SK-N-SH (cell line): ENCODE results near the gene CCDC57.

Source experiments
- EZH2phosphoT487 ChIP-seq: fragments of 200-600 bp; sonication (generic); IDR thresholded peaks from 2 replicates; pipeline ENCODE4 v1.6.1; 2017; ENCODE audit warnings: low read depth, mixed run types, mild to moderate bottlenecking, antibody characterized with exemption, moderate library complexity, borderline replicate concordance
- NRF1 ChIP-seq: IDR thresholded peaks from 2 replicates; pipeline ENCODE4 v1.6.1; 2012; ENCODE audit warnings: low read depth, mild to moderate bottlenecking, low read length
- POLR2AphosphoS5 ChIP-seq: IDR thresholded peaks from 2 replicates; pipeline ENCODE4 v1.6.1; 2012; ENCODE audit warnings: low read depth, low read length
- REST ChIP-seq: IDR thresholded peaks from 2 replicates; pipeline ENCODE4 v1.6.1; 2012; ENCODE audit warnings: mild to moderate bottlenecking, low read depth, low read length, moderate library complexity
- SIN3A ChIP-seq: IDR thresholded peaks from 2 replicates; pipeline ENCODE4 v1.6.1; 2012; ENCODE audit warnings: low read depth, mild to moderate bottlenecking, low read length, moderate library complexity, borderline replicate concordance
- SMC3 ChIP-seq: IDR thresholded peaks from 2 replicates; pipeline ENCODE4 v1.6.1; 2012; ENCODE audit warnings: low read depth, low read length, improper control_type of control experiment
- TAF1 ChIP-seq: IDR thresholded peaks from 2 replicates; pipeline ENCODE4 v1.6.1; 2012; ENCODE audit warnings: low read depth, mild to moderate bottlenecking, low read length, moderate library complexity, borderline replicate concordance
- TCF12 ChIP-seq: IDR thresholded peaks from 2 replicates; pipeline ENCODE4 v1.4.0; 2012
- TF ChIP-seq, protein P1 (sequence below): fragments of 200-600 bp; sonication (generic); IDR thresholded peaks from 2 replicates; pipeline ENCODE4 v1.6.1; 2017; ENCODE audit warnings: antibody characterized with exemption, mild to moderate bottlenecking, moderate library complexity
- TF ChIP-seq, protein P2 (sequence below): IDR thresholded peaks from 2 replicates; pipeline ENCODE4; 2012
- TF ChIP-seq, protein P3 (sequence below): IDR thresholded peaks from 2 replicates; pipeline ENCODE4 v1.4.0; 2012; ENCODE audit warnings: low read depth, borderline replicate concordance

GRCh38 chr17:82110298-82110697, 102.3 kb downstream of the CCDC57 start:
- TF ChIP-seq, protein P1, sequence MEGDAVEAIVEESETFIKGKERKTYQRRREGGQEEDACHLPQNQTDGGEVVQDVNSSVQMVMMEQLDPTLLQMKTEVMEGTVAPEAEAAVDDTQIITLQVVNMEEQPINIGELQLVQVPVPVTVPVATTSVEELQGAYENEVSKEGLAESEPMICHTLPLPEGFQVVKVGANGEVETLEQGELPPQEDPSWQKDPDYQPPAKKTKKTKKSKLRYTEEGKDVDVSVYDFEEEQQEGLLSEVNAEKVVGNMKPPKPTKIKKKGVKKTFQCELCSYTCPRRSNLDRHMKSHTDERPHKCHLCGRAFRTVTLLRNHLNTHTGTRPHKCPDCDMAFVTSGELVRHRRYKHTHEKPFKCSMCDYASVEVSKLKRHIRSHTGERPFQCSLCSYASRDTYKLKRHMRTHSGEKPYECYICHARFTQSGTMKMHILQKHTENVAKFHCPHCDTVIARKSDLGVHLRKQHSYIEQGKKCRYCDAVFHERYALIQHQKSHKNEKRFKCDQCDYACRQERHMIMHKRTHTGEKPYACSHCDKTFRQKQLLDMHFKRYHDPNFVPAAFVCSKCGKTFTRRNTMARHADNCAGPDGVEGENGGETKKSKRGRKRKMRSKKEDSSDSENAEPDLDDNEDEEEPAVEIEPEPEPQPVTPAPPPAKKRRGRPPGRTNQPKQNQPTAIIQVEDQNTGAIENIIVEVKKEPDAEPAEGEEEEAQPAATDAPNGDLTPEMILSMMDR: no peak
- TF ChIP-seq REST (no peak), POLR2AphosphoS5 (no peak), SMC3 (no peak), TAF1 (no peak), NRF1 (no peak), EZH2phosphoT487 (no peak), TCF12 (no peak), SIN3A (no peak)
- TF ChIP-seq, protein P2, sequence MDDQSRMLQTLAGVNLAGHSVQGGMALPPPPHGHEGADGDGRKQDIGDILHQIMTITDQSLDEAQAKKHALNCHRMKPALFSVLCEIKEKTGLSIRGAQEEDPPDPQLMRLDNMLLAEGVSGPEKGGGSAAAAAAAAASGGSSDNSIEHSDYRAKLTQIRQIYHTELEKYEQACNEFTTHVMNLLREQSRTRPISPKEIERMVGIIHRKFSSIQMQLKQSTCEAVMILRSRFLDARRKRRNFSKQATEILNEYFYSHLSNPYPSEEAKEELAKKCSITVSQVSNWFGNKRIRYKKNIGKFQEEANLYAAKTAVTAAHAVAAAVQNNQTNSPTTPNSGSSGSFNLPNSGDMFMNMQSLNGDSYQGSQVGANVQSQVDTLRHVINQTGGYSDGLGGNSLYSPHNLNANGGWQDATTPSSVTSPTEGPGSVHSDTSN: no peak
- TF ChIP-seq, protein P3, sequence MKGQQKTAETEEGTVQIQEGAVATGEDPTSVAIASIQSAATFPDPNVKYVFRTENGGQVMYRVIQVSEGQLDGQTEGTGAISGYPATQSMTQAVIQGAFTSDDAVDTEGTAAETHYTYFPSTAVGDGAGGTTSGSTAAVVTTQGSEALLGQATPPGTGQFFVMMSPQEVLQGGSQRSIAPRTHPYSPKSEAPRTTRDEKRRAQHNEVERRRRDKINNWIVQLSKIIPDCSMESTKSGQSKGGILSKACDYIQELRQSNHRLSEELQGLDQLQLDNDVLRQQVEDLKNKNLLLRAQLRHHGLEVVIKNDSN: no peak
